Endothelial cell (in vitro differentiated cells): ENCODE data around the gene EBF3. TPM values are rescaled to one million over a fixed set of nuclear protein-coding genes. Genes with fewer than 3 reads are reported as not detected.

Experiments
- DNase-seq: peaks from one replicate; pipeline ENCODE4 v3.0.0; 2021; ENCODE audit warnings: low spot score
- H3K27ac Mint-ChIP-seq: one replicate; pipeline ENCODE4 v1.8.0; 2021; ENCODE audit warnings: mixed read lengths, inconsistent platforms; ENCODE audit not compliant: unreplicated experiment
- H3K27me3 Mint-ChIP-seq: one replicate; pipeline ENCODE4 v1.8.0; 2021; ENCODE audit warnings: mild to moderate bottlenecking, moderate library complexity, mixed read lengths, inconsistent platforms; ENCODE audit not compliant: unreplicated experiment
- H3K36me3 Mint-ChIP-seq: one replicate; pipeline ENCODE4 v1.8.0; 2021; ENCODE audit warnings: mild to moderate bottlenecking, low read depth, mixed read lengths, inconsistent platforms; ENCODE audit not compliant: unreplicated experiment
- H3K4me1 Mint-ChIP-seq: one replicate; pipeline ENCODE4 v1.8.0; 2021; ENCODE audit warnings: mild to moderate bottlenecking, mixed read lengths, inconsistent platforms; ENCODE audit not compliant: unreplicated experiment
- H3K4me3 Mint-ChIP-seq: one replicate; pipeline ENCODE4 v1.8.0; 2021; ENCODE audit warnings: mild to moderate bottlenecking, mixed read lengths, inconsistent platforms; ENCODE audit not compliant: unreplicated experiment
- H3K9me3 Mint-ChIP-seq: one replicate; pipeline ENCODE4 v1.8.0; 2021; ENCODE audit warnings: mixed read lengths, inconsistent platforms; ENCODE audit not compliant: unreplicated experiment
- total RNA-seq: library from RNA; stranded (reverse); fragmentation: NEBNext Ultra II Directional; extraction: Animal tissue kit (Norgen Biotek cat#: 25700); gene quantifications from one replicate; pipeline ENCODE4 v1.2.1, GENCODE V29; 2021; ENCODE audit not compliant: unreplicated experiment
- TF ChIP-seq, protein P1 (sequence below): fragments of 200-600 bp; sonication (generic); IDR thresholded peaks from one replicate; pipeline ENCODE4 v1.5.0; 2021; ENCODE audit warnings: antibody characterized with exemption; ENCODE audit not compliant: unreplicated experiment

Gene EBF3
- total RNA-seq, 1 donor from 2014 or later, result 1.3 TPM

DNA sequence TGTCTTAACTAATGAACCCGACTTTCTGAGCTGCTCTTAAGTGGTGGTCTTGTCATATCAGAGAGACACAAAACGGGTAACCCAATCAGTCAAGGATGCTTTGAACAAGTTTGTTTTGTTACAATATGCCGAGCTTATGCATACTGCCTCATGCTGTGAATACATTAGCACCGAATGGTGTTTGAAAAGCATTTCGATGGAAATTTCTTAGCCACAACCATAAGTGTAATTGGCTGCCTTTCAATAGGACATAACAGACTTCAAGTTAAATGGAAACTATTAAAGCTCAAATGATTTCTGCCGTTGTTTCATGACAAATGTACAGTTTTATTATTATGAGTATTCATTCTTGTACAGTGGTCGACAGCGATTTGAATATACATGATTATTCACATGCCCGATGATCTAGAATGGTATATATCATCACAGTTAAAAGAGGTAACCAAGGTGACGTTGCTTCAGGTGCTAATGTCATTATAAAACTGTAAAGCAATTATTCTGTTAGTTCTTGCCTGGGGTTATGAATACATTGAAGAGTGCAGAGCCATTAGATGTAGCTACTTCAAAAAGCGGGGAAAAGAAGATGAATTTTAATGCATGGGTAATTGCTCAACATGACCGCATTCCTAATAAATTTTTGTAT lies 118.8 kb downstream of the EBF3 start:
- H3K4me3 Mint-ChIP-seq, result no peak overlapping the region
- H3K36me3 Mint-ChIP-seq, result no peaks in the 10 kb centered on the region
- no peak overlapping the region for H3K27ac Mint-ChIP-seq
- H3K27me3 Mint-ChIP-seq, result no peaks in the 10 kb centered on the region
- no peaks in the 10 kb centered on the region for H3K9me3 Mint-ChIP-seq
- H3K4me1 Mint-ChIP-seq, result no peaks in the 10 kb centered on the region
- TF ChIP-seq, protein P1, sequence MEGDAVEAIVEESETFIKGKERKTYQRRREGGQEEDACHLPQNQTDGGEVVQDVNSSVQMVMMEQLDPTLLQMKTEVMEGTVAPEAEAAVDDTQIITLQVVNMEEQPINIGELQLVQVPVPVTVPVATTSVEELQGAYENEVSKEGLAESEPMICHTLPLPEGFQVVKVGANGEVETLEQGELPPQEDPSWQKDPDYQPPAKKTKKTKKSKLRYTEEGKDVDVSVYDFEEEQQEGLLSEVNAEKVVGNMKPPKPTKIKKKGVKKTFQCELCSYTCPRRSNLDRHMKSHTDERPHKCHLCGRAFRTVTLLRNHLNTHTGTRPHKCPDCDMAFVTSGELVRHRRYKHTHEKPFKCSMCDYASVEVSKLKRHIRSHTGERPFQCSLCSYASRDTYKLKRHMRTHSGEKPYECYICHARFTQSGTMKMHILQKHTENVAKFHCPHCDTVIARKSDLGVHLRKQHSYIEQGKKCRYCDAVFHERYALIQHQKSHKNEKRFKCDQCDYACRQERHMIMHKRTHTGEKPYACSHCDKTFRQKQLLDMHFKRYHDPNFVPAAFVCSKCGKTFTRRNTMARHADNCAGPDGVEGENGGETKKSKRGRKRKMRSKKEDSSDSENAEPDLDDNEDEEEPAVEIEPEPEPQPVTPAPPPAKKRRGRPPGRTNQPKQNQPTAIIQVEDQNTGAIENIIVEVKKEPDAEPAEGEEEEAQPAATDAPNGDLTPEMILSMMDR, result no peak
- no peak for DNase-seq

DNA sequence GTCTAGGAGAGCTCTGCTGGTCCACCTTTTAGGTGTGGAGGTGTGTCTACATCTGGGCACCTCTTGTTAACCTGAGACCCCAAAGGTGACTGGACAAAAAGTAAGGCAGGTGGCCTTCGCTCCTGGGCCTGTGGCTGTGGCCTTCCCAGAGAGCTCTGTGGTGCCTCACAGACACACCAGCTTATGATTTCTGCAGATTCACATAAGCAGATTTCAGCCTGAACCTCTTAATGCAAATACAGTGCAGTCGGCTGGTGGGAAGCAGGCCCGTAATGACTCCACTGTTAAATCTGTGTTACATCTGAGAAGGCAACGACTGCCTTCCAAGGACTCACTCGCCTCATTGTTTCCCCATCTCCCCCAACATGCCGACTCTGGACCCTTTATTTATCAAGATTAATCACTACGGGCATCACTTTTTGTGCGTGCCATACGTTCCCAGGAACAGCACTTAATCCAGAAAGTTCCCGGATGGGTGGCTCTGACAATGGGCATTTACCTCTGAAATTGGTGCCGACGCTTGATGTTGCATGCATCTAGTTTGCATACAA lies 119.8 kb downstream of the EBF3 start:
- DNase-seq, result no peak
- no peaks in the 10 kb centered on the region for H3K4me1 Mint-ChIP-seq
- H3K4me3 Mint-ChIP-seq, result no peak overlapping the region
- H3K27ac Mint-ChIP-seq, result no peak overlapping the region
- TF ChIP-seq, protein P1, result no peak
- H3K9me3 Mint-ChIP-seq, result no peaks in the 10 kb centered on the region
- no peaks in the 10 kb centered on the region for H3K27me3 Mint-ChIP-seq
- H3K36me3 Mint-ChIP-seq, result no peaks in the 10 kb centered on the region

DNA sequence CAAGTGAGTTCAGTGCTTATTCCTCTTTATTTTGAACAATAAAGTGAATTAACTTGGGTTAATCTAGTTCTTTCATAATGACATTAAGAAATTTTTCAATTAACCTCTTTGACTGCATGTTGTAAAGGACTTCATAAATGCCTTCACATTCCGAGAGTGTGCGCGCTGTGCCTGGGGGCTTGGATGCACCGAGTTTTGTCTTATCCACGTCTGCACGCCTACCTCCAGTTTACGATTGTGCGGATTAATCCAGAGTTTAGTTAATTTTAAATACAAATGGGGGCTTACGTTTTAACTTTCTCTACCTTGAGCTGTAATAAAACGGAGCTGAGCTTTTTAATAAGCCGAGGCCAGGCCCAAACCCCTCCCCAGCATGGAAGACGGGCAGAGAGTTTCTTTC lies 120.4 kb downstream of the EBF3 start:
- no peak overlapping the region for H3K27ac Mint-ChIP-seq
- DNase-seq, result no peak
- no peaks in the 10 kb centered on the region for H3K27me3 Mint-ChIP-seq
- H3K9me3 Mint-ChIP-seq, result no peaks in the 10 kb centered on the region
- no peaks in the 10 kb centered on the region for H3K4me1 Mint-ChIP-seq
- no peaks in the 10 kb centered on the region for H3K36me3 Mint-ChIP-seq
- TF ChIP-seq, protein P1, result no peak
- no peak overlapping the region for H3K4me3 Mint-ChIP-seq

DNA sequence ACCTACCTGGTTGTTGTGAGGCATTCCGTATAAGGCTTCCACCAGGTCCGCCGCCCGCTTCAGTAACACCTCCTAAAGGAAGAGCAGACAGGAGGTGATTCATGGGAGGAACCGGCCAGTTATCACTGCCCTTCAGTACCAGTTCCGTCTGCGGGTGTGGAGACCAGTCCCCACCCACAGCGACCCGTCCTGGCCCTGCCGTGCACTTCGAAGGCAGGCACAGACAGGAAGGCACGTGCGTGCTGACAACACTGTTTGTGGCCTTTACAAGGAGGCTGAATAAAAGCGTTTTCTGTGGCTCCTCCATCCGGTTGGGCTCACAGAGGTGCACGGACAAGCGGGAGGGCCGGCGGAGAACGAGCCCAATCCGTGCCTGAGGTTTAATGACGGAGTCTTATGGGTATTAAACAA lies 120.9 kb downstream of the EBF3 start:
- no peak for DNase-seq
- H3K4me3 Mint-ChIP-seq, result no peak overlapping the region
- no peaks in the 10 kb centered on the region for H3K27me3 Mint-ChIP-seq
- H3K36me3 Mint-ChIP-seq, result no peaks in the 10 kb centered on the region
- TF ChIP-seq, protein P1, result no peak
- H3K27ac Mint-ChIP-seq, result no peak overlapping the region
- no peaks in the 10 kb centered on the region for H3K9me3 Mint-ChIP-seq
- no peaks in the 10 kb centered on the region for H3K4me1 Mint-ChIP-seq

DNA sequence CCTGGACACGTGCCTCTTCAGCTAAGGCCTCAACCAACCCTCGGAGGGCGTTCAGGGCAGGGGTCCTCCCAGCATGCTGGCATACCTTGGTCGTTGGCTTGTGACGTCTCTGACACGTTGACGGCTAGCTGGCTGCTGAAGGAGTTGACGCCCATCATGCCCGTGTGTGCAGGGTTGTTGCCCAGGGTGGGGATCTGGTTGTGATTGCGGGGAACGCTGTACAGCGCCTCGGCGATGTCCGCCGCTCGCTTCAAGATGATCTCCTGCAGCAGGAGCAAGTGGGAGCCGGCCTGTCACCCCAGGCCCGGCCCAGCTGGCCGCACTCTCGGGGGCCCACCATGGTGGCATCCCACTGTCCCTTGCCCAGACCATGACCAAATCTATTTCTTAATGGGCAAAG lies 122.0 kb downstream of the EBF3 start:
- Mint-ChIP-seq H3K27me3 (no peaks in the 10 kb centered on the region), H3K9me3 (no peaks in the 10 kb centered on the region), H3K4me3 (no peak overlapping the region), H3K4me1 (no peaks in the 10 kb centered on the region), H3K27ac (no peak overlapping the region), H3K36me3 (no peaks in the 10 kb centered on the region)
- no peak for DNase-seq
- TF ChIP-seq, protein P1, result no peak
